Umbilical cord (tissue), 1 donor: ENCODE results near the gene TSPAN3. TPM values are rescaled to one million over a fixed set of nuclear protein-coding genes. Genes with fewer than 3 reads are reported as not detected.

Experiments used
- total RNA-seq: library from RNA; depleted of rRNA; stranded (reverse); fragments of >200 nt; gene quantifications from one replicate; pipeline ENCODE4 v1.2.3, GENCODE V29; 2014; ENCODE audit warnings: low replicate concordance; ENCODE audit not compliant: insufficient read depth

TSPAN3 gene
- total RNA-seq, 1 donor from 2014 or later = 143 TPM

Other genes with a start within 250 kb of the TSPAN3 start
- gene SCAPER, start 165.8 kb downstream of the TSPAN3 start, total RNA-seq = 22.4 TPM
- 62.6 TPM for gene RCN2, start 139.4 kb downstream of the TSPAN3 start, total RNA-seq
- 12.8 TPM for gene PSTPIP1, start 76.0 kb downstream of the TSPAN3 start, total RNA-seq